H1 (cell line): ENCODE measurements around the gene SLC13A3. TPM values are rescaled to one million over a fixed set of nuclear protein-coding genes. Genes with fewer than 3 reads are reported as not detected.

Source experiments
- CTCF ChIA-PET: fragments of 300-600 bp; sonication (Branson Sonifier 250); formaldehyde crosslinking; loops from one replicate; lab custom pipeline; 2021; ENCODE audit not compliant: partially characterized antibody; lab: Charles Lee
- POLR2A ChIA-PET: fragments of 300-600 bp; sonication (Branson Sonifier 250); formaldehyde crosslinking; loops from one replicate; lab custom pipeline; 2021; ENCODE audit warnings: inconsistent platforms; ENCODE audit not compliant: partially characterized antibody; lab: Charles Lee
- DNase-seq, 2 experiments: peaks; one replicate each; pipeline versions ENCODE4 v3.0.0 to v3.0.0-alpha.2; 2010 to 2022; ENCODE audit warnings: low spot score in 2 of 2, low read depth in 1 of 2, mixed read lengths in 1 of 2
- FAIRE-seq: peaks from 2 replicates; lab custom pipeline; 2011; peaks lifted over from hg19 to GRCh38; lab: Jason Lieb, UNC
- H2AFZ ChIP-seq: 2 replicates; pipeline ENCODE4 v1.8.1; 2012; ENCODE audit warnings: low read length, inconsistent platforms
- H2AK5ac ChIP-seq: 2 replicates; pipeline ENCODE4 v1.6.1; 2013; ENCODE audit warnings: low read depth, low read length
- H2BK120ac ChIP-seq: replicated peaks from 2 replicates; pipeline ENCODE3; 2013; ENCODE audit warnings: low read depth, low read length, inconsistent platforms
- H2BK12ac ChIP-seq: 2 replicates; pipeline ENCODE4 v1.6.1; 2013; ENCODE audit warnings: low read depth, low read length
- H2BK15ac ChIP-seq: 2 replicates; pipeline ENCODE4 v1.6.1; 2013; ENCODE audit warnings: low read length
- H2BK20ac ChIP-seq: 2 replicates; pipeline ENCODE4 v1.6.1; 2013; ENCODE audit warnings: low read length
- H2BK5ac ChIP-seq: 2 replicates; pipeline ENCODE4 v1.6.1; 2013; ENCODE audit warnings: low read depth, low read length
- H3K14ac ChIP-seq: 2 replicates; pipeline ENCODE4 v1.6.1; 2013; ENCODE audit warnings: inconsistent platforms; ENCODE audit not compliant: insufficient read length
- H3K18ac ChIP-seq: 2 replicates; pipeline ENCODE4 v1.6.1; 2013; ENCODE audit warnings: low read length; ENCODE audit errors: extremely low read depth
- H3K23ac ChIP-seq: 2 replicates; pipeline ENCODE4 v1.6.1; 2013; ENCODE audit warnings: inconsistent platforms; ENCODE audit not compliant: insufficient read length
- H3K23me2 ChIP-seq: 2 replicates; pipeline ENCODE4 v1.6.1; 2013; ENCODE audit warnings: low read depth, low read length
- H3K27ac ChIP-seq: 2 replicates; pipeline ENCODE4 v1.6.1; 2011; ENCODE audit warnings: low read depth, low read length, inconsistent platforms
- H3K27me3 ChIP-seq, 4 experiments: replicated peaks in 1 of 4; 1 replicate in 1 of 4; 2 replicates in 3 of 4; pipeline versions ENCODE4 v1.6.1 to v1.8.1; 2011 to 2013; ENCODE audit warnings: low read length in 3 of 4, mild to moderate bottlenecking in 3 of 4, inconsistent platforms in 2 of 4, mixed read lengths in 2 of 4, moderate library complexity in 1 of 4; ENCODE audit not compliant: control insufficient read depth in 3 of 4, insufficient read depth in 3 of 4; ENCODE audit errors: extremely low read depth in 1 of 4
- H3K36me3 ChIP-seq, 4 experiments: 2 replicates each; pipeline versions ENCODE4 v1.6.1 to v1.8.1; 2011 to 2013; ENCODE audit warnings: mild to moderate bottlenecking in 4 of 4, low read length in 3 of 4, moderate library complexity in 2 of 4, control low read depth in 1 of 4, inconsistent platforms in 1 of 4; ENCODE audit not compliant: insufficient read depth in 4 of 4, control insufficient read depth in 2 of 4
- H3K4ac ChIP-seq: replicated peaks from 2 replicates; pipeline ENCODE3; 2013; ENCODE audit warnings: low read length, low read depth, mixed read lengths, inconsistent platforms; ENCODE audit not compliant: insufficient read length
- H3K4me1 ChIP-seq, 4 experiments: replicated peaks in 1 of 4; 1 replicate in 1 of 4; 2 replicates in 3 of 4; pipeline versions ENCODE4 v1.6.1 to v1.8.1; 2011 to 2013; ENCODE audit warnings: low read length in 3 of 4, inconsistent platforms in 2 of 4, mixed read lengths in 1 of 4; ENCODE audit not compliant: insufficient read depth in 4 of 4, control insufficient read depth in 3 of 4
- H3K4me2 ChIP-seq, 2 experiments: 2 replicates each; pipeline versions ENCODE4 v1.6.1 to v1.8.1; 2011 to 2013; ENCODE audit warnings: low read depth in 2 of 2, low read length in 2 of 2, control low read depth in 1 of 2, inconsistent platforms in 1 of 2, mild to moderate bottlenecking in 1 of 2; ENCODE audit not compliant: insufficient read depth in 1 of 2
- H3K4me3 ChIP-seq, 4 experiments: fragments of 200-600, 300-600 bp in 1 of 4; sonication (generic), shearing (Covaris generic), sonication (Bioruptor Twin) in 1 of 4; 2 replicates each; pipeline versions ENCODE4 v1.5.1 to v1.8.1; 2011 to 2016; ENCODE audit warnings: low read length in 4 of 4, low read depth in 3 of 4, control low read depth in 2 of 4, inconsistent platforms in 2 of 4, mild to moderate bottlenecking in 2 of 4, mixed read lengths in 1 of 4, moderate library complexity in 1 of 4; ENCODE audit not compliant: insufficient read depth in 2 of 4; ENCODE audit errors: extremely low read depth in 1 of 4
- H3K56ac ChIP-seq: replicated peaks from 2 replicates; pipeline ENCODE3; 2013; ENCODE audit warnings: low read depth, mild to moderate bottlenecking, mixed read lengths, low read length, inconsistent platforms; ENCODE audit not compliant: insufficient read length
- H3K79me1 ChIP-seq: 2 replicates; pipeline ENCODE4 v1.6.1; 2013; ENCODE audit warnings: low read depth, low read length, control low read depth
- H3K79me2 ChIP-seq, 2 experiments: 2 replicates each; pipeline versions ENCODE4 v1.6.1 to v1.8.1; 2012 to 2013; ENCODE audit warnings: low read length in 2 of 2, mild to moderate bottlenecking in 2 of 2, inconsistent platforms in 1 of 2; ENCODE audit not compliant: insufficient read depth in 2 of 2, control insufficient read depth in 1 of 2
- H3K9ac ChIP-seq, 4 experiments: replicated peaks in 1 of 4; 1 replicate in 1 of 4; 2 replicates in 3 of 4; pipeline versions ENCODE4 v1.6.1 to v1.8.1; 2011 to 2013; ENCODE audit warnings: low read depth in 3 of 4, low read length in 3 of 4, control low read depth in 2 of 4, mild to moderate bottlenecking in 2 of 4, moderate library complexity in 2 of 4, inconsistent platforms in 1 of 4; ENCODE audit errors: extremely low read depth in 1 of 4
- H3K9me3 ChIP-seq, 2 experiments: 2 replicates each; pipeline versions ENCODE4 v1.6.1 to v1.8.1; 2012 to 2013; ENCODE audit warnings: mild to moderate bottlenecking in 2 of 2, moderate library complexity in 2 of 2, control low read depth in 1 of 2, inconsistent platforms in 1 of 2, low read depth in 1 of 2, low read length in 1 of 2, mixed read lengths in 1 of 2; ENCODE audit not compliant: insufficient read depth in 2 of 2
- H4K20me1 ChIP-seq, 2 experiments: replicated peaks in 1 of 2; 2 replicates each; pipeline versions ENCODE3 to v1.8.1; 2011 to 2013; ENCODE audit warnings: inconsistent platforms in 2 of 2, low read length in 2 of 2, mild to moderate bottlenecking in 1 of 2; ENCODE audit not compliant: insufficient read depth in 2 of 2, control insufficient read depth in 1 of 2
- H4K5ac ChIP-seq: 2 replicates; pipeline ENCODE4 v1.6.1; 2013; ENCODE audit warnings: low read length, low read depth, mixed read lengths, inconsistent platforms; ENCODE audit not compliant: insufficient read length
- H4K8ac ChIP-seq: 2 replicates; pipeline ENCODE4 v1.8.0; 2013; ENCODE audit warnings: mild to moderate bottlenecking, moderate library complexity, low read length, inconsistent platforms; ENCODE audit not compliant: insufficient read depth; ENCODE audit errors: extremely low read depth
- H4K91ac ChIP-seq: replicated peaks from 2 replicates; pipeline ENCODE3; 2013; ENCODE audit warnings: low read length, mixed read lengths, inconsistent platforms; ENCODE audit not compliant: insufficient read length
- CHD2 ChIP-seq: IDR thresholded peaks from 2 replicates; pipeline ENCODE4 v1.6.1; 2012; ENCODE audit warnings: low read length, improper control_type of control experiment
- CTBP2 ChIP-seq: IDR thresholded peaks from 2 replicates; pipeline ENCODE4 v1.7.0; 2011; ENCODE audit warnings: borderline replicate concordance, mild to moderate bottlenecking, moderate library complexity, mixed read lengths, low read length; ENCODE audit not compliant: insufficient read depth, insufficient read length
- E2F6 ChIP-seq: IDR thresholded peaks from 2 replicates; pipeline ENCODE4 v1.6.1; 2012; ENCODE audit warnings: inconsistent platforms
- KDM4A ChIP-seq: IDR thresholded peaks from one replicate; pipeline ENCODE4 v1.7.1; 2012; ENCODE audit warnings: low read depth, mild to moderate bottlenecking, moderate library complexity, low read length, inconsistent platforms; ENCODE audit not compliant: severe bottlenecking
- MAX ChIP-seq: IDR thresholded peaks from 2 replicates; pipeline ENCODE4 v1.6.1; 2012; ENCODE audit warnings: inconsistent platforms
- POLR2A ChIP-seq, 2 experiments: IDR thresholded peaks; 1 replicate in 1 of 2; 2 replicates in 1 of 2; pipeline ENCODE4 v1.6.1; 2011; ENCODE audit warnings: low read depth in 2 of 2, low read length in 2 of 2, mild to moderate bottlenecking in 2 of 2; ENCODE audit errors: control extremely low read depth in 1 of 2
- SIN3A ChIP-seq, 2 experiments: IDR thresholded peaks in 1 of 2; conservative IDR thresholded peaks in 1 of 2; 2 replicates each; pipeline ENCODE4 v1.6.1; 2011 to 2012; ENCODE audit warnings: low read length in 2 of 2, improper control_type of control experiment in 1 of 2, low read depth in 1 of 2, mild to moderate bottlenecking in 1 of 2
- SP4 ChIP-seq: IDR thresholded peaks from 2 replicates; pipeline ENCODE4 v1.6.1; 2012; ENCODE audit warnings: low read length, inconsistent platforms
- TAF1 ChIP-seq: IDR thresholded peaks from 2 replicates; pipeline ENCODE4 v1.6.1; 2011; ENCODE audit warnings: mild to moderate bottlenecking, low read depth, low read length
- TEAD4 ChIP-seq: IDR thresholded peaks from 2 replicates; pipeline ENCODE4 v1.6.1; 2012; ENCODE audit warnings: low read depth, low read length, inconsistent platforms, mixed read lengths
- WGBS, 2 experiments: shearing (Covaris generic) in 1 of 2; methylation state at CpG; one replicate each; pipeline versions ENCODE4 v1.1.6 to v1.1.7; 2013 to 2015; ENCODE audit warnings: low lambda C conversion rate in 2 of 2, mixed read lengths in 2 of 2, inconsistent platforms in 1 of 2, low coverage in 1 of 2, missing lambda C conversion rate in 1 of 2; ENCODE audit not compliant: insufficient replicate concordance in 2 of 2, insufficient coverage in 1 of 2, insufficient read length in 1 of 2; ENCODE audit errors: extremely low coverage in 1 of 2, missing lambda C conversion rate in 1 of 2; 5-methylcytosine and 5-hydroxymethylcytosine counted together
- polyA plus RNA-seq, 7 experiments: library from polyadenylated mRNA; depleted of rRNA in 3 of 7; stranded (reverse) in 5 of 7; unstranded in 2 of 7; fragments of >200 nt in 5 of 7; fragments of 200-250 nt in 2 of 7; gene quantifications; 1 replicate in 5 of 7; 2 replicates in 1 of 7; 4 replicates in 1 of 7; pipeline versions ENCODE4 v1.2.1 to v1.2.3, GENCODE V29; 2011 to 2013; ENCODE audit warnings: missing spikeins in 2 of 7, mixed read lengths in 2 of 7
- total RNA-seq: library from RNA; stranded (reverse); fragmentation: NEBNext Ultra II Directional; extraction: Animal tissue kit (Norgen Biotek cat#: 25700); gene quantifications from 2 replicates; pipeline ENCODE4 v1.2.1, GENCODE V29; 2021

Gene SLC13A3
- total and polyA plus RNA-seq, 2 of the 8 experiments (the other 6 are each of a cell fraction or from before 2014, with no cell fraction given): 9.4 to 12.6 TPM

GRCh38 chr20:46683939-46684750 lies 32.9 kb upstream of the SLC13A3 start:
- Histone ChIP-seq H3K4ac (no peak overlapping the region), H3K14ac (no peak overlapping the region), H3K23me2 (peaks cover 8% of the 10 kb centered on the region), H2BK120ac (no peak overlapping the region), H3K79me2 (peaks cover 10 to 74% of the 10 kb centered on the region in 2 experiments), H4K5ac (no peak overlapping the region), H3K79me1 (peaks cover 8% of the 10 kb centered on the region; the same call in 1 of the 2 replicates), H3K4me1 (peaks cover 14 to 28% (median 17%) of the 10 kb centered on the region in 4 experiments), H2BK5ac (peak overlapping the region; percentile 46), H3K27me3 (no peaks in the 10 kb centered on the region), H3K4me2 (peak overlapping the region; percentile 70 to 97), H3K23ac (no peak overlapping the region), H3K4me3 (peak overlapping the region; percentile 36 to 81 (median 55)), H3K9me3 (no peaks in the 10 kb centered on the region), H2BK20ac (no peak overlapping the region), H4K8ac (no peak overlapping the region), H3K27ac (peak overlapping the region; percentile 76), H3K18ac (peak overlapping the region; percentile 55; the same call in 1 of the 2 replicates), H4K20me1 (peaks cover 0 to 3% of the 10 kb centered on the region in 2 experiments), H3K36me3 (peaks cover 2 to 33% (median 14%) of the 10 kb centered on the region in 4 experiments; a peak in 7 of 8 replicates), H4K91ac (peak overlapping the region; percentile 25), H3K9ac (peak overlapping the region in 3 of 4 experiments; percentile 65 to 96 (median 74); a peak in 6 of 7 replicates), H3K56ac (no peak overlapping the region), H2AK5ac (no peak overlapping the region; the same call in 1 of the 2 replicates), H2AFZ (no peak overlapping the region), H2BK12ac (peak overlapping the region; percentile 53; the same call in 1 of the 2 replicates), H2BK15ac (no peak overlapping the region)
- ChIA-PET CTCF (interaction anchor here (1.2 to 3.2 kb wide), 6 partner anchors 13 to 135 kb away, joined by 4 to 13 read pairs (median 8); partner anchors contain the start of gene OCSTAMP), POLR2A (interaction anchor here (0.6 to 5.7 kb wide), 25 partner anchors 9 to 226 kb away, joined by 3 to 36 read pairs (median 4); partner anchors contain the start of gene ZNF334)
- peak in 1 of 2 experiments; percentile 79 for DNase-seq
- 20% methylated on average over 23 of the region's 23 CpGs; no CpG with 5 or more reads in 1 of the 2 experiments for WGBS, 2 experiments
- FAIRE-seq: no peak
- 0 out of 4 replicates have a peak, but pooled peaks of 1 of the 2 experiments have one; percentile 37 for TF ChIP-seq SIN3A (conservative IDR thresholded peaks at IDR 0.05 in 1 of 2, IDR thresholded peaks at IDR 0.05 in 1 of 2; ENCODE audit: low read depth in 1 of 2, low read length in 2 of 2)
- TF ChIP-seq CHD2: peak; percentile 95
- TF ChIP-seq MAX: peak; percentile 88
- no peak for TF ChIP-seq TEAD4
- no peak for TF ChIP-seq CTBP2
- TF ChIP-seq E2F6: peak; percentile 88
- peak; percentile 45 for TF ChIP-seq KDM4A
- TF ChIP-seq TAF1: 0 out of 2 replicates have a peak, but pooled peaks have one; percentile 64
- TF ChIP-seq SP4: peak; percentile 75; the same call in 1 of the 2 replicates
- peak; percentile 76 to 84 for TF ChIP-seq POLR2A (IDR thresholded peaks at IDR 0.05; ENCODE audit: control extremely low read depth in 1 of 2, low read depth in 2 of 2, low read length in 2 of 2)
